Stimulated activated CD8-positive, alpha-beta memory T cell treated with anti-CD3 and anti-CD28 coated beads, Interleukin-7, amount 100 ng/mL, for 4 hours (primary cell): ENCODE data around the gene MGA.

Source experiments
- DNase-seq, 2 donors: peaks; one replicate each; pipeline ENCODE4 v3.0.0-alpha.2; 2020; ENCODE audit warnings: low read depth in 2 of 2

The MGA gene

DNA sequence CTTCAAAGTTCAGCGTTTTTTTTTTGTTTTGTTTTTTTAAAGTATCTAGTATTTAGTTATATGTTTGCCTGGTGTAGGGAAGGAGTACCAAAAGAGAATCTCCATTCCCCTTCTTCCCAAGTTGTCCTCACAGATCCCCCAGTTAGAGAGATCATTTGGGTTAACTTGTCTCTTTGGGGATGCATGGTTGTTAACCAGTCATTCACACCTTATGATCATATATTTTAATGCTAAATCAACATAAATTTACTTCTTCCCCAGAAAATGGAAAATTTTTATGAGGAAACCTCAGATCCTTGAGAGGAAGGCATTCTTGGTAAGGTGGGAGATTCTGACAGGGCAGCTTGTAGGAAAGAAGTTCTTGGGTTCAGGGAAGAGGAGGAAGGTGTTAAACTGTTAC lies 1.5 kb upstream of the MGA start:
- no peak for DNase-seq

- DNase-seq: no peak
Observed at GRCh38 chr15:41659190-41659589, 1.0 kb upstream of the MGA start.

DNA sequence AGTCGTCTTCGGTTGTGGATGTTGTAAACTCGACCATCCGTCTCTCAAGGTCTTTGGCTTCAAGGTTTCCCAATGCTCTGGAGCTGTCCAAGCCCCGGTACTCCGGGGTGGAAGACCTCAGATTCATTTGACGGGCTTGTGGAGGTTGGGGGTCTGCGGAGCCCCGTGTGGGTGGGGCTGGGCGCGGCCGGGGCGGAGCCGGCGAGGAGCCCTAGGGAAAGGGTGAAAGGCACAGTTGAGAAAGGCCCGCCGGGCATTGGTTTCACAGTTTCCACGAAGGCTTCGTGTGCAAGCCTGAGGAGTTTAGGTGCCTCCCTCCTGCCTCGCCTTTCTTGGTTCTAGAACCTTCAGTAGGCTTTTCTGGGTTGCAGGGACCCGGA lies 360 bp upstream of the MGA start:
- no peak for DNase-seq

DNA sequence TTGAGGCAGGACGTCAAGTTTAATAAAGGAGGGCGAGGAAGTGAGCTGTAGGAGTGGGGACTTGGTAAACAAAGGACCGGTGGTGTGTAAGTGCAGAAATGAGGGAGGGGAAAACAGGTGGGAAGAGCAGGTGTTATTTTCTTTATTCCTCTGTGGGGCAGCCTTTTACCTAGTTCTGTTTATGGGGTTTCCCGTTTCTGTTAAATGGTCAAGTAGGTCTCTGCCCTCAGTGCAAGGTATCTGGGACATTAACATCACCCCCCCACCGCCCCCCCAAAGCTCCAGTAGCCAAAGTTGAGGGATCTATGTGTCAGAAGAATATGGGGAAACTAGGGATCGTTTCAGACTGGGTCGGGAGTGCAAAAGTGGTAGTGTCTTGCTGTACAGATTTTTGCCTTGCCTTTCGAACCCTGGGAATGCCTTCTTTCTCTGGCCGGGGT lies 893 bp downstream of the MGA start:
- DNase-seq: no peak

GRCh38 chr15:41661518-41662225 lies 1.5 kb downstream of the MGA start:
- peak; percentile 47 to 66 for DNase-seq

DNA sequence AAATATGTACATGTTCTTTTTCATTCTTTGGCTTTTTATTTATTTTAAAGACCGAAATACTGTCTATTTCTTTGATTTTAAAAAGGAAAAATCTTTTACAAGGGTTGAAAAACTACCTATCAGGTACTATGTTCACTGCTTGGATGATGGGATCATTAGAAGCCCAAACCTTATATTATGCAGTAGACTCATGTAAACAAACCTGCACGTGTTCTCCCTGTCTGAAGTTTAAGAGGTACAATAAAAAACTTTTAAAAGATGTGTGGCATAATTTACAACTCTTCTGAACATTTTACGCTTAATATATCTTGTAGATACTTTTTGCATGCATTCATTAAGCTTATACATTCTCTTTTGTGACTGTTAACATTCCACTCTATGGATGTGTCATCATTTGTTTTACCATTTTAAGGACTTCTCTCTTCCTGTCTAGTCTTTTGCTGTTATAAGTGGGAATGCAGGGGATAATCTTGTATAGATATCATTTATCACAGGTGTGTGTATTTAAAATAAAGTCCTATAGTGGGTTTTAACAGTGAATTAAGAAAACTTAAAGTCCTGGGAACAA lies 6.2 kb downstream of the MGA start:
- DNase-seq: no peak

GRCh38 chr15:41669701-41670100 lies 9.5 kb downstream of the MGA start:
- DNase-seq: no peak

DNA sequence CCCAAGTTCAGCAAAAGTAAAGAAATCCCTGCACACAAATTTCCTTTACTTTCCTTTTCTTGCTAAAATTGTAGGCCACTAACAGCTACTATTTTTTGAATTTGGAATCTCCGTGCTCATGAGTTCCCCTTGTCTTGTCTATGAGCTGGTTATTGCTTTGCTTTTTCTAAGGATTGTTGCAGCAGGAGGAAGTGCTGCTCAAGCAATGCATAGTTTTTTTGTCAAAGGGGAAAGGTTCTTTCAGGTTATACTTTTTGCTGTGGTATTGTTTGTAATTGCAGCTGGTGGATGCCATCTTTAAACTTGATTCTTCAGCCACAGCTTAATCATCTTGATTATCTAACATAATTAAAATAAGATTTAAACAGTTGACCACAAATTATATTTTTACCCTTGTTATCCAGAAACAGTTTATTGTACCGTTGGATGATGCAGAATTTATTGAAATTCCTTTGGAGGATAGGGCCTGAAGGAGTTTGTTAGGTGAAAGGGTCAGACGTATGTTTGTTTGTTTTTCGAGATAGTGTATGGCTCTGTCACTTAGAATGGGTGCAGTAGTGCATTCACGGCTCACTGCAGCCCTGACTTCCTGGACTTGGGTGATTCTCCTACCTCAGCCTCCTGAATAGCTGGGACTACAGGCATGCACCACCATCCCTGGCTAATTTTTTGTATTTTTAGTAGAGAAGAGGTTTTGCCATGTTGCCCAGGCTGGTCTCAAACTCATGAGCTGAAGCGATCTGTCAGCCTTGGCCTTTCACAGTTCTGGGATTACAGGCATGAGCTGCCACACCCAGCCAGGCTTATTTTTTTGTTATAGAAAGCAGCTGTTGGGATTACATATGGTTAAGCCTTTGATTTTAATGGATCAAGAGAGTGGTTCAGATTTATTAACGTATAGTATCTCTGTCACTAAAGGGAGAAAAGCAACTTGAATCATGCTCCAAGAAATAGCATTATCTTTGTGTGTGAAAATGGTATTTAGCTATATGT lies 11.7 kb downstream of the MGA start:
- DNase-seq: no peak

GRCh38 chr15:41675337-41675736 lies 15.1 kb downstream of the MGA start:
- DNase-seq: no peak

DNA sequence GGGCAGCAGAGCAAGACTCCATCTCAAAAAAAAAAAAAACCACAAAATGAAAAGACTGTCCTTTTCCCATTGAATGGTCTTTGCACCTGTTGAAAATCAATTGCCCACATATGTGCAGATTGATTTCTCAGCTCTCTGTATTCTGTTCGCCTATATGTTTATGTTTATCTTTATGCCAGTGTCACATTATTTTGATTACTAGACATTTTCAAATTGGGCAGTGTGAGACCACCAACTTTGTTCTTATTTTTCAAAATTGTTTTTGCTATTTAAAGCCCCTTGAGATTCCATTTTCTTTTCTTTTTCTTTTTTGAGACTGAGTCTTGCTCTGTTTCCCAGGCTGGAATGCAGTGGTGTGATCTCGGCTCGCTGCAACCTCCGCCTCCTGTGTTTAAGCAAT lies 18.5 kb downstream of the MGA start:
- no peak for DNase-seq

DNA sequence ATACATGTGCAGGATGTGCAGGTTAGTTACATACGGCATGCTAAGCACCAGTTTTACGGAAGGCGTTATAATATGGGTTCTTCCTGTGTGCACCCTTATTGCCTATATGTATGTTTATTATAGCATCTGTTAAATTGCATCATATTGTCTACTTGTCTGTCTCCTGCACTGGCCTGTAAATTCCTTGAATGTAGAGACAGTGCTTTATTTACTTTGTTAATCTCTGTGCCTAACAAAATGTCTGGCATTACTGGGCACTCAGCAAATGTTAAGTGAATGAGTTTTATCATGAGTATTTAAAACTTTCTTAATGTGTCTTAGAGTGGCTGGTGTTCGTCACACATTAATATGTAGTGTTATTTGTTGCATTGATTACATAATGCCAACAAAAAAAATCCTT lies 23.8 kb downstream of the MGA start:
- DNase-seq: no peak

- no peak for DNase-seq
Observed at GRCh38 chr15:41688671-41689070, 28.5 kb downstream of the MGA start.

GRCh38 chr15:41689083-41689482 lies 28.9 kb downstream of the MGA start:
- no peak for DNase-seq

- DNase-seq: no peak
Observed at GRCh38 chr15:41689834-41690233, 29.6 kb downstream of the MGA start.

DNA sequence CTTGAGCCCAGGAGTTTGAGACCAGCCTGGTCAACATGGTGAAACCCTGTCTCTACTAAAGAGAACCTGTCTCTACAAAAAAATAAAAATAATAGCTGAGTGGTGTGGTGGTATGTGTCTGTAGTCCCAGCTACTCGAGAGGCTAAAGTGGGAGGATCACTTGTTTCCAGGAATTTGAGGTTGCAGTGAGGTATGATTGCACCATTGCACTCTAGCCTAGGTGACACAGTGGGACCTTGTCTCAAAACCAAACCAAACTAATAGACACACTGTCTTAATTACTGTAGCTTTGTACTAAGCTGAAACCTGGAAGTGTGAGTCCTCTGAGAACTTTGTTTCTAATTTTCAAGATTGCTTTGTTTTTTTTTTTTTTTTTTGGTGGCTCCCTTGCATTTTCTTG lies 30.4 kb downstream of the MGA start:
- DNase-seq: no peak

GRCh38 chr15:41691471-41691870 lies 31.3 kb downstream of the MGA start:
- no peak for DNase-seq

DNA sequence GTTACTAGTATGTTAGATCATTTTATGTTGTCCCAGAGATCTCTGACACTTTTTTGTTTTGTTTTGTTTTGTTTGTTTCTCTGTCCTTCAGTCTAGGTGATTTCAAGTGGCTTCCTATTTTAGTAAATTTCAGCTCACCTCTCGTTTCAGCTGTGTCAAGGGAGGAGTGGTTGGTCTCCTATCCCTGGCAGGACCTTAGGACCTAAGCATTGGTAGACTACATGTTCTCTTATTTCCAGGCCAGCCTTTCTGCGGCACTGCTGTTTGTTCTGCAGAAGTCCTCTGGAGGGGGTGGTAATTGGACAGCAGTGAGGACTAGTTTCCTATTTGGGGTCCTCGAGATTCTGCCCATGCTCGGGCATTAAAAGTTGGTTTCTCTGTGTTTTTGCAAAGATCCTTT lies 31.8 kb downstream of the MGA start:
- no peak for DNase-seq

DNA sequence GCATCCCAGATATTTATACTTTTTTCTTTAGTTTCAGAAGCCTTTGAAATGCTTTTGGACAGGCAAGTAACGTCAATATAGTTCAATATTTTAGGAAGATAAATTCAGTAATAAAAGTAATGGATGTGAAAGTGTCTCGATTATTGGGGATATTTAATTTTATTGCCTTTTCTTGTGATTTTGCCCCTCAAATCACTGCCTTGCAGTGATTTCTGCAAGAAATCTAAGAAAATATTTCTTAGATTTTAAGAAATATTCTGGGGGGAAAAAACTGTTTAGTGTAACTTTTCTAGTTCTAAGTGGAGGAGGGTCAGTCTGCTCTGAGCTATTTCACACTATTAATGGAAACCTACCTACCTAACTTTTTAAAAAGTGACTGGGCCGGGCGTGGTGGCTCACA lies 33.6 kb downstream of the MGA start:
- DNase-seq: no peak

GRCh38 chr15:41695750-41696436 lies 35.7 kb downstream of the MGA start:
- DNase-seq: peak; percentile 5

DNA sequence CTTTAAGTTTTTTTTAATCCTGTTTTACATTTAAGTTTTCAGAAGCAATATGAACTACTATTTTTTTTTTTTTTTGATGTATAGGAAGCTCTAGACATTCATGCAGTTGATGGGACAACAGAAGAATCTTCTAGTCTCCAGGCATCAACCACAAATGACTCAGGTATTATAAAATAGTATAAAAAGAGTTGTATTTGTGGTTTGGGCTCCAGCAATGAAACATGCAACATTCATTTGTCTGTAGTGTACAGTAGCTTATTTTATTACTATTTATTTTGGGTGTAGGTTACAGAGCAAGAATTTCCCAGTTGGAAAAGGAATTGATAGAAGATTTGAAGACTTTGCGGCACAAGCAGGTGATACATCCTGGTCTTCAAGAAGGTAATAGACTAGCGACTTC lies 38.6 kb downstream of the MGA start:
- no peak for DNase-seq

DNA sequence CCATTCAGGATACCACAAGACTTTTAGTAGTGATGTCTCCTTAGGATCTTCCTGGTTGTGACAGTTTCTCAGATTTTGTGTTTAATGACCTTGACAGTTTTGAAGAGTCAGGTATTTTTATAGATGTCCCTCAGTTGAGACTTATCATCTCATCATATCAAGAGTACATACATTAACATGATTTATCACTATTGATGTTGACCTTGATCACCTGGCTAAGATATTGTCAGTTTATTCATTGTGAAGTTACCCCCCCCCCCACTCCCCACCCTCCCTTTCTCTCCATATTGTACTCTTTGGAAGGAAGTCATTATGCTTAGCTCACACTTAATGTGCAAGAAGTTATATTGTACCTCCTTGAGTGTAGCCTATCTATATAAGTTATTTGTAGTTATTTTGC lies 42.9 kb downstream of the MGA start:
- no peak for DNase-seq

GRCh38 chr15:41713047-41713446 lies 52.8 kb downstream of the MGA start:
- DNase-seq: no peak
